GM12878 (cell line): ENCODE measurements around the gene IRS1. TPM values are rescaled to one million over a fixed set of nuclear protein-coding genes. Genes with fewer than 3 reads are reported as not detected.

Source experiments
- BMI1 ChIP-seq: fragments of 450-650 bp; IDR thresholded peaks from 2 replicates; pipeline ENCODE4 v1.6.1; 2016; ENCODE audit warnings: mild to moderate bottlenecking, moderate library complexity, borderline replicate concordance
- CBFB ChIP-seq: IDR thresholded peaks from 2 replicates; pipeline ENCODE4 v1.6.1; 2016; ENCODE audit warnings: antibody characterized with exemption, low read depth
- E2F4 ChIP-seq: IDR thresholded peaks from 2 replicates; pipeline ENCODE4 v1.6.1; 2012; ENCODE audit warnings: low read depth, low read length, improper control_type of control experiment
- ESRRA ChIP-seq: IDR thresholded peaks from 2 replicates; pipeline ENCODE4 v1.6.1; 2012; ENCODE audit warnings: mild to moderate bottlenecking, low read length, improper control_type of control experiment
- GABPA ChIP-seq: IDR thresholded peaks from 2 replicates; pipeline ENCODE4 v1.6.1; 2014; ENCODE audit warnings: antibody characterized with exemption, low read depth, mild to moderate bottlenecking, inconsistent platforms
- MEF2B ChIP-seq: fragments of 450-650 bp; IDR thresholded peaks from 2 replicates; pipeline ENCODE4 v1.6.1; 2018; ENCODE audit warnings: mild to moderate bottlenecking, moderate library complexity; ENCODE audit not compliant: partially characterized antibody, poor library complexity, severe bottlenecking
- MYC ChIP-seq: IDR thresholded peaks from 2 replicates; pipeline ENCODE4 v1.6.1; 2011; ENCODE audit warnings: mild to moderate bottlenecking, low read length, moderate library complexity, inconsistent platforms; ENCODE audit not compliant: insufficient read depth, insufficient replicate concordance, insufficient read length, severe bottlenecking
- NFYB ChIP-seq: IDR thresholded peaks from 2 replicates; pipeline ENCODE4 v1.6.1; 2011; ENCODE audit warnings: low read depth, mild to moderate bottlenecking, low read length, improper control_type of control experiment, moderate library complexity; ENCODE audit not compliant: insufficient read depth
- PKNOX1 ChIP-seq: fragments of 450-650 bp; IDR thresholded peaks from 2 replicates; pipeline ENCODE4 v1.6.1; 2016; ENCODE audit warnings: mild to moderate bottlenecking
- RAD21 ChIP-seq: IDR thresholded peaks from 2 replicates; pipeline ENCODE4 v1.6.1; 2011; ENCODE audit warnings: mild to moderate bottlenecking, low read depth, low read length, moderate library complexity; ENCODE audit not compliant: insufficient read depth
- SMAD5 ChIP-seq: IDR thresholded peaks from 2 replicates; pipeline ENCODE4 v1.6.1; 2016; ENCODE audit warnings: antibody characterized with exemption, low read depth
- STAT3 ChIP-seq: IDR thresholded peaks from 2 replicates; pipeline ENCODE4 v1.6.1; 2011; ENCODE audit warnings: low read depth, low read length, improper control_type of control experiment
- USF1 ChIP-seq: IDR thresholded peaks from 2 replicates; pipeline ENCODE4 v1.6.1; 2011; ENCODE audit warnings: borderline replicate concordance, low read depth, mild to moderate bottlenecking, moderate library complexity, mixed read lengths, low read length; ENCODE audit not compliant: insufficient read depth; ENCODE audit errors: extremely low read length
- WRNIP1 ChIP-seq: IDR thresholded peaks from 2 replicates; pipeline ENCODE4 v1.6.1; 2011; ENCODE audit warnings: low read depth, low read length, improper control_type of control experiment, borderline replicate concordance
- ZNF384 ChIP-seq: IDR thresholded peaks from 2 replicates; pipeline ENCODE4 v1.6.1; 2012; ENCODE audit warnings: low read depth, mild to moderate bottlenecking, low read length, improper control_type of control experiment, borderline replicate concordance
- ZSCAN29 ChIP-seq: fragments of 450-650 bp; IDR thresholded peaks from 2 replicates; pipeline ENCODE4 v1.6.1; 2017; ENCODE audit warnings: mild to moderate bottlenecking, moderate library complexity
- polyA plus RNA-seq, 11 experiments: library from polyadenylated mRNA; depleted of rRNA in 4 of 11; unstranded in 6 of 11; stranded (reverse) in 5 of 11; fragments of >200 nt; fragmentation: Nextera tagmentation in 4 of 11; fragmentation: Illumina TruSeq in 1 of 11; extraction: Ambion mirVana in 4 of 11; extraction: Trizol in 1 of 11; gene quantifications; 1 replicate in 1 of 11; 2 replicates in 10 of 11; pipeline versions ENCODE4 v1.2.1 to v1.2.3, GENCODE V29; 2011 to 2016; ENCODE audit warnings: inconsistent platforms in 2 of 11, missing spikeins in 2 of 11, low read depth in 1 of 11
- total RNA-seq, 4 experiments: library from RNA; depleted of rRNA in 3 of 4; stranded (reverse); fragments of >200 nt in 3 of 4; fragmentation: Illumina TruSeq in 1 of 4; extraction: Trizol in 1 of 4; gene quantifications; 2 replicates each; pipeline versions ENCODE4 v1.2.1 to v1.2.3, GENCODE V29; 2013 to 2021
- TF ChIP-seq, protein P1 (sequence below): fragments of 450-650 bp; IDR thresholded peaks from 2 replicates; pipeline ENCODE4 v1.6.1; 2018; ENCODE audit warnings: mild to moderate bottlenecking, low read depth, moderate library complexity; ENCODE audit not compliant: partially characterized antibody
- TF ChIP-seq, protein P2 (sequence below): fragments of 450-650 bp; formaldehyde crosslinking; IDR thresholded peaks from 2 replicates; pipeline ENCODE4 v1.4.0; 2020; ENCODE audit warnings: mild to moderate bottlenecking, moderate library complexity

The IRS1 gene
- total and polyA plus RNA-seq, 10 of the 15 experiments (the other 5 are each of a cell fraction or from before 2014, with no cell fraction given), result 0.03 to 1.7 (median 0.34) TPM

GRCh38 chr2:226835796-226836547 is 36.4 kb upstream of the IRS1 start, which contains the start of gene RHBDD1 (continued):
- TF ChIP-seq, protein P1, sequence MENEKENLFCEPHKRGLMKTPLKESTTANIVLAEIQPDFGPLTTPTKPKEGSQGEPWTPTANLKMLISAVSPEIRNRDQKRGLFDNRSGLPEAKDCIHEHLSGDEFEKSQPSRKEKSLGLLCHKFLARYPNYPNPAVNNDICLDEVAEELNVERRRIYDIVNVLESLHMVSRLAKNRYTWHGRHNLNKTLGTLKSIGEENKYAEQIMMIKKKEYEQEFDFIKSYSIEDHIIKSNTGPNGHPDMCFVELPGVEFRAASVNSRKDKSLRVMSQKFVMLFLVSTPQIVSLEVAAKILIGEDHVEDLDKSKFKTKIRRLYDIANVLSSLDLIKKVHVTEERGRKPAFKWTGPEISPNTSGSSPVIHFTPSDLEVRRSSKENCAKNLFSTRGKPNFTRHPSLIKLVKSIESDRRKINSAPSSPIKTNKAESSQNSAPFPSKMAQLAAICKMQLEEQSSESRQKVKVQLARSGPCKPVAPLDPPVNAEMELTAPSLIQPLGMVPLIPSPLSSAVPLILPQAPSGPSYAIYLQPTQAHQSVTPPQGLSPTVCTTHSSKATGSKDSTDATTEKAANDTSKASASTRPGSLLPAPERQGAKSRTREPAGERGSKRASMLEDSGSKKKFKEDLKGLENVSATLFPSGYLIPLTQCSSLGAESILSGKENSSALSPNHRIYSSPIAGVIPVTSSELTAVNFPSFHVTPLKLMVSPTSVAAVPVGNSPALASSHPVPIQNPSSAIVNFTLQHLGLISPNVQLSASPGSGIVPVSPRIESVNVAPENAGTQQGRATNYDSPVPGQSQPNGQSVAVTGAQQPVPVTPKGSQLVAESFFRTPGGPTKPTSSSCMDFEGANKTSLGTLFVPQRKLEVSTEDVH, result no peak
- TF ChIP-seq ESRRA (no peak), GABPA (peak; percentile 67; the same call in 1 of the 2 replicates), SMAD5 (peak; percentile 88), CBFB (peak; percentile 22), ZNF384 (peak; percentile 10; the same call in 1 of the 2 replicates), STAT3 (peak; percentile 80), NFYB (no peak), MEF2B (peak; percentile 52), USF1 (no peak), ZSCAN29 (0 out of 2 replicates have a peak, but pooled peaks have one; percentile 82), PKNOX1 (peak; percentile 87), E2F4 (0 out of 2 replicates have a peak, but pooled peaks have one; percentile 12), BMI1 (no peak), WRNIP1 (no peak), MYC (peak; percentile 92), RAD21 (0 out of 2 replicates have a peak, but pooled peaks have one; percentile 7)
- TF ChIP-seq, protein P2, sequence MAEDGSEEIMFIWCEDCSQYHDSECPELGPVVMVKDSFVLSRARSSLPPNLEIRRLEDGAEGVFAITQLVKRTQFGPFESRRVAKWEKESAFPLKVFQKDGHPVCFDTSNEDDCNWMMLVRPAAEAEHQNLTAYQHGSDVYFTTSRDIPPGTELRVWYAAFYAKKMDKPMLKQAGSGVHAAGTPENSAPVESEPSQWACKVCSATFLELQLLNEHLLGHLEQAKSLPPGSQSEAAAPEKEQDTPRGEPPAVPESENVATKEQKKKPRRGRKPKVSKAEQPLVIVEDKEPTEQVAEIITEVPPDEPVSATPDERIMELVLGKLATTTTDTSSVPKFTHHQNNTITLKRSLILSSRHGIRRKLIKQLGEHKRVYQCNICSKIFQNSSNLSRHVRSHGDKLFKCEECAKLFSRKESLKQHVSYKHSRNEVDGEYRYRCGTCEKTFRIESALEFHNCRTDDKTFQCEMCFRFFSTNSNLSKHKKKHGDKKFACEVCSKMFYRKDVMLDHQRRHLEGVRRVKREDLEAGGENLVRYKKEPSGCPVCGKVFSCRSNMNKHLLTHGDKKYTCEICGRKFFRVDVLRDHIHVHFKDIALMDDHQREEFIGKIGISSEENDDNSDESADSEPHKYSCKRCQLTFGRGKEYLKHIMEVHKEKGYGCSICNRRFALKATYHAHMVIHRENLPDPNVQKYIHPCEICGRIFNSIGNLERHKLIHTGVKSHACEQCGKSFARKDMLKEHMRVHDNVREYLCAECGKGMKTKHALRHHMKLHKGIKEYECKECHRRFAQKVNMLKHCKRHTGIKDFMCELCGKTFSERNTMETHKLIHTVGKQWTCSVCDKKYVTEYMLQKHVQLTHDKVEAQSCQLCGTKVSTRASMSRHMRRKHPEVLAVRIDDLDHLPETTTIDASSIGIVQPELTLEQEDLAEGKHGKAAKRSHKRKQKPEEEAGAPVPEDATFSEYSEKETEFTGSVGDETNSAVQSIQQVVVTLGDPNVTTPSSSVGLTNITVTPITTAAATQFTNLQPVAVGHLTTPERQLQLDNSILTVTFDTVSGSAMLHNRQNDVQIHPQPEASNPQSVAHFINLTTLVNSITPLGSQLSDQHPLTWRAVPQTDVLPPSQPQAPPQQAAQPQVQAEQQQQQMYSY (CRISPR knock-in tag), result no peak
